Upper lobe of left lung (tissue), 6 donors: ENCODE results near the gene SLC35G4. TPM values are rescaled to one million over a fixed set of nuclear protein-coding genes. Genes with fewer than 3 reads are reported as not detected.
A peak's percentile ranks its signal among the peaks of the same experiment; 100 is the strongest.

Source experiments
- ATAC-seq, 2 donors: fragments of 200-7000 bp; cut with Tn5 transposase; one replicate each; pipeline ENCODE4 v1.9.1; 2022; ENCODE audit warnings: mild to moderate bottlenecking in 2 of 2, moderate library complexity in 2 of 2; ENCODE audit not compliant: low FRiP score in 2 of 2
- DNase-seq, 2 donors: peaks; one replicate each; pipeline ENCODE4 v3.0.0-alpha.2; 2019 to 2020
- H3K27ac ChIP-seq, 4 donors: fragments of 200-600 bp; sonication (generic); one replicate each; pipeline ENCODE4 v1.5.1; 2016 to 2019
- H3K27me3 ChIP-seq, 4 donors: fragments of 200-600 bp; sonication (generic); one replicate each; pipeline ENCODE4 v1.5.1; 2017 to 2019
- H3K36me3 ChIP-seq, 4 donors: fragments of 200-600 bp; sonication (generic); one replicate each; pipeline ENCODE4 v1.5.1; 2016 to 2019
- H3K4me1 ChIP-seq, 4 donors: fragments of 200-600 bp; sonication (generic); one replicate each; pipeline ENCODE4 v1.5.1; 2018 to 2019
- H3K4me3 ChIP-seq, 4 donors: fragments of 200-600 bp; sonication (generic); one replicate each; pipeline ENCODE4 v1.5.1; 2017 to 2019; ENCODE audit warnings: mild to moderate bottlenecking in 2 of 4, moderate library complexity in 1 of 4
- H3K9me3 ChIP-seq, 4 donors: fragments of 200-600 bp; sonication (generic); one replicate each; pipeline ENCODE4 v1.5.1; 2018 to 2019
- EP300 ChIP-seq, 4 donors: sonication (generic); formaldehyde crosslinking; IDR thresholded peaks; one replicate each; pipeline ENCODE4 v1.5.1; 2017; ENCODE audit warnings: antibody characterized with exemption in 4 of 4, control low read depth in 2 of 4
- POLR2A ChIP-seq, 4 donors: fragments of 450-650 bp; IDR thresholded peaks; one replicate each; pipeline ENCODE4 v1.5.1; 2016 to 2017; ENCODE audit warnings: antibody characterized with exemption in 4 of 4, mild to moderate bottlenecking in 2 of 4
- POLR2AphosphoS5 ChIP-seq, 2 donors: sonication (generic); formaldehyde crosslinking; IDR thresholded peaks; one replicate each; pipeline ENCODE4 v1.5.1; 2017; ENCODE audit warnings: antibody characterized with exemption in 2 of 2
- WGBS, 2 donors: methylation state at CpG; one replicate each; pipeline ENCODE4 v1.1.5; 2017 to 2018; 5-methylcytosine and 5-hydroxymethylcytosine counted together
- total RNA-seq, 6 donors: library from RNA; depleted of rRNA in 4 of 6; stranded (reverse); fragments of >200 nt in 4 of 6; gene quantifications; one replicate each; pipeline versions ENCODE4 v1.1.0 to v1.2.1, GENCODE V29; 2016 to 2021
- TF ChIP-seq, protein P1 (sequence below), 6 experiments: fragments of 450-650 bp in 4 of 6; fragments of 200-600 bp in 2 of 6; sonication (generic) in 2 of 6; IDR thresholded peaks; one replicate each; pipeline ENCODE4 v1.5.1; 2016 to 2019; ENCODE audit warnings: antibody characterized with exemption in 6 of 6
- donor health status: DM: no; HTN: no; CAD: no; lungs with moderate emphysema.
- donor health status: DM: no; HTN: yes; CAD: no; lungs with severe emphysema.

SLC35G4 gene
- total RNA-seq, 6 donors from 2014 or later, result not detected

DNA sequence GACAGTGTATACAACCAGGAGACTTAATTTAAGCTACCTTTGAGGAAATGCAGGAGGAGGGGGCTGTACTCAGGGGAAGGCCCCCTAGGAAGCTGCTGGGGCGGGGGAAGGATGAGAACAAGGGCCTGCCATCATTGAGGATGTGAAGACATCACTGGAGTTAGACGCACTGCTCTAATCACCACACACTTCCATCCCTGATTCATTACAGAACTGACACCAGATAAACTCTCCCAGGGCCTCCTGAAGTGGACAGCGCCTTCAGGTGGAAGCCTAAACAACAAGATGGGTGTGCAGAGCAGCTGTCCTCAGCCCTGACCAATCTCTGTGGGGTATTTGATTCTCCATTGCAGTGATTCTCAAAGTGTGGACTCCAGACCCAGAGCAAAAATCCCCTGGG lies 30.6 kb upstream of the SLC35G4 start:
- Histone ChIP-seq H3K9me3 (no peaks in the 10 kb centered on the region), H3K27me3 (no peaks in the 10 kb centered on the region), H3K4me3 (no peak overlapping the region), H3K36me3 (no peaks in the 10 kb centered on the region), H3K27ac (no peak overlapping the region), H3K4me1 (no peaks in the 10 kb centered on the region)
- TF ChIP-seq EP300 (IDR thresholded peaks at IDR 0.05) (no peak), POLR2A (IDR thresholded peaks at IDR 0.05) (no peak), POLR2AphosphoS5 (IDR thresholded peaks at IDR 0.05) (no peak)
- TF ChIP-seq, protein P1, sequence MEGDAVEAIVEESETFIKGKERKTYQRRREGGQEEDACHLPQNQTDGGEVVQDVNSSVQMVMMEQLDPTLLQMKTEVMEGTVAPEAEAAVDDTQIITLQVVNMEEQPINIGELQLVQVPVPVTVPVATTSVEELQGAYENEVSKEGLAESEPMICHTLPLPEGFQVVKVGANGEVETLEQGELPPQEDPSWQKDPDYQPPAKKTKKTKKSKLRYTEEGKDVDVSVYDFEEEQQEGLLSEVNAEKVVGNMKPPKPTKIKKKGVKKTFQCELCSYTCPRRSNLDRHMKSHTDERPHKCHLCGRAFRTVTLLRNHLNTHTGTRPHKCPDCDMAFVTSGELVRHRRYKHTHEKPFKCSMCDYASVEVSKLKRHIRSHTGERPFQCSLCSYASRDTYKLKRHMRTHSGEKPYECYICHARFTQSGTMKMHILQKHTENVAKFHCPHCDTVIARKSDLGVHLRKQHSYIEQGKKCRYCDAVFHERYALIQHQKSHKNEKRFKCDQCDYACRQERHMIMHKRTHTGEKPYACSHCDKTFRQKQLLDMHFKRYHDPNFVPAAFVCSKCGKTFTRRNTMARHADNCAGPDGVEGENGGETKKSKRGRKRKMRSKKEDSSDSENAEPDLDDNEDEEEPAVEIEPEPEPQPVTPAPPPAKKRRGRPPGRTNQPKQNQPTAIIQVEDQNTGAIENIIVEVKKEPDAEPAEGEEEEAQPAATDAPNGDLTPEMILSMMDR (IDR thresholded peaks at IDR 0.05), result no peak
- DNase-seq, result no peak
- 77 to 86% methylated on average over 3 of the region's 3 CpGs for WGBS, 2 donors
- ATAC-seq, result no peak

DNA sequence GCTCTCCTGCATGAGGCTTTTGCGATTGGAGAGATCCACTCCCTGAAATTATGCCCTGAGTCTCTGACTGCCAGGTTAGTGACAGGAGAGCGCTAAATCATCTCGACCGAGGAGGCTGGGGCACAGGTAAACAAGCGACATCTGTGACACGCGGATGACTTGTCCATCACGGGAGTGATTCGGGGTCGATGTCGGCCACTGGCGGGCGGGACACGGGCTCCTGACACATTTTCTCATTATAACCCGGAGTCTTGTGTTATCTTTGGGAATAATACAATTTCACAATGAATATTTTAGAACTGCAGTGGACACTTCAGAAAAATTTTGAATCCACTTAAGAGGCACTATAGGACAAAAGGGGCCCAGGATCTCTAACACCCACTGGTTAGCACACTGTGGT lies 29.5 kb upstream of the SLC35G4 start:
- Histone ChIP-seq H3K4me3 (no peak overlapping the region), H3K27ac (no peak overlapping the region), H3K27me3 (no peaks in the 10 kb centered on the region), H3K36me3 (no peaks in the 10 kb centered on the region), H3K4me1 (no peaks in the 10 kb centered on the region), H3K9me3 (no peaks in the 10 kb centered on the region)
- ATAC-seq (no peak), DNase-seq (peak in 1 of 2 donors; percentile 73)
- WGBS, 2 donors, result 87 to 94% methylated on average over 13 to 15 of the region's 15 CpGs
- TF ChIP-seq, protein P1 (IDR thresholded peaks at IDR 0.05), result no peak
- TF ChIP-seq POLR2AphosphoS5 (IDR thresholded peaks at IDR 0.05) (no peak), EP300 (IDR thresholded peaks at IDR 0.05) (no peak), POLR2A (IDR thresholded peaks at IDR 0.05) (no peak)

DNA sequence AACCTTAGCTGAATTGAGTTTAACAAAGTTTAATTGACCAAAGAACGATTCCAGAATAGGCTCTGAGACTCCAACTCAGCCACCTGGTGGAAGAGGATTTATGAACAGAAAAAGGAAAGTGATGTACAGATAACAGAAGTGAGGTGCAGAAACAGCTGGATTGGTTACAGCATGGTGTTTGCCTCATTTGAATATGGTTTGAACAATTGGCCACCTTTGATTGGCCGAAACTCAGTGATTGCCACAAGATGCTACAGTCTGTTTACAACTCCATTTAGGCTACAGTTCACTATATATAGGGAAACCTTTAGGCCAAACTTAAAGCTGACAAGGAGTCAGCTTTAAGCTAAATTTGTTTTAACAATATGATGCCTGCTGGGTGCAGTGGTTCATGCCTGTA lies 28.1 kb upstream of the SLC35G4 start:
- ATAC-seq, result no peak

DNA sequence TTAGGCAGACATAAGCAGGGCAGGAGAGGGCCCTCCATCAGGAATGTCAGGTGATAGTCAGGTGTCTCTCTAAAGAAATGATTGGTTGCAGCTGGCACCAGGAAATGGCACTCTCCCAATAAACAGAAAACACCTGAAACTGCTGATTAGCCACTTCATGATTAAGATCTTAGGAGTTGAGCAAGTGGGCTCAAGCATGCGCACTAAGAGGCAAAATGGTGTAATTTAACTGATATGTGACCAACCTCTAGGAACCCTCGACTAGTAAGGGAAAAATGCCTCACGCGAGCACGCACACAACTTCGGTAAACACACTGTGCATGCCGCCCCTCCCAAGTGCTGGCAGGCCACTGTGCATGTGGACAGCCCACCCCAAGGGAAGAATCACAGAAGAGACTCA lies 23.8 kb upstream of the SLC35G4 start:
- ATAC-seq (no peak), DNase-seq (no peak)
- no peaks in the 10 kb centered on the region for H3K27me3 ChIP-seq
- H3K27ac ChIP-seq, result no peak overlapping the region
- TF ChIP-seq POLR2A (IDR thresholded peaks at IDR 0.05) (no peak), EP300 (IDR thresholded peaks at IDR 0.05) (no peak), POLR2AphosphoS5 (IDR thresholded peaks at IDR 0.05) (no peak)
- TF ChIP-seq, protein P1 (IDR thresholded peaks at IDR 0.05), result no peak
- no peaks in the 10 kb centered on the region for H3K36me3 ChIP-seq
- no peak overlapping the region for H3K4me3 ChIP-seq
- 71 to 75% methylated on average over 7 of the region's 7 CpGs for WGBS, 2 donors
- H3K9me3 ChIP-seq, result no peaks in the 10 kb centered on the region
- H3K4me1 ChIP-seq, result peaks cover 0 to 9% (median 2%) of the 10 kb centered on the region in 4 donors

More for the DNA sequence above, 28.1 kb upstream of the SLC35G4 start:
- Histone ChIP-seq H3K27ac (no peak overlapping the region), H3K4me3 (no peak overlapping the region), H3K36me3 (no peaks in the 10 kb centered on the region), H3K9me3 (no peaks in the 10 kb centered on the region), H3K27me3 (no peaks in the 10 kb centered on the region), H3K4me1 (peaks cover 0 to 8% (median 2%) of the 10 kb centered on the region in 4 donors)
- TF ChIP-seq POLR2A (IDR thresholded peaks at IDR 0.05) (no peak), EP300 (IDR thresholded peaks at IDR 0.05) (no peak), POLR2AphosphoS5 (IDR thresholded peaks at IDR 0.05) (no peak)
- TF ChIP-seq, protein P1 (IDR thresholded peaks at IDR 0.05), result no peak
- no peak for DNase-seq
- WGBS, 2 donors, result 68 to 75% methylated on average over 2 of the region's 2 CpGs

DNA sequence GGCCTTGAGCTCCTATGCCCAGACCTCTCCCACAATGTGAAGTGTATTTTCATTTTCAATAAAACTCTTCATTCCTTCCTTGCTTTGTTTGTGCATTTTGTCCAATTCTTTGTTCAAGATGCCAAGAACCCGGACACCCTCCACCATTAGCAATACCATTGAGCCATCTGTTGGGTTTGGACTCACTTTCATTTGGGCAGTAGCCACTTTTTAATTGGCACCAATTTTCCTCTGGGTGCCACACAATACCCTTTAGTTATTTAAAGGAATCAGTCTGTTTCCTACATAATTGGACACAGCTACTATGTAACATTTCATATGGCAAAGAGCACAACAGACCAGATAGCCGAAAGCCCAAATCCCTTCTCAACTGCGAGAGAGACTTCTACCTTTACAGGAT lies 22.5 kb upstream of the SLC35G4 start:
- 85 to 88% methylated on average over 3 of the region's 3 CpGs for WGBS, 2 donors
- Histone ChIP-seq H3K4me3 (no peak overlapping the region), H3K27me3 (no peaks in the 10 kb centered on the region), H3K36me3 (no peaks in the 10 kb centered on the region), H3K4me1 (peaks cover 0 to 9% (median 2%) of the 10 kb centered on the region in 4 donors), H3K27ac (no peak overlapping the region), H3K9me3 (no peaks in the 10 kb centered on the region)
- TF ChIP-seq, protein P1 (IDR thresholded peaks at IDR 0.05), result no peak
- TF ChIP-seq POLR2A (IDR thresholded peaks at IDR 0.05) (no peak), POLR2AphosphoS5 (IDR thresholded peaks at IDR 0.05) (no peak), EP300 (IDR thresholded peaks at IDR 0.05) (no peak)
- no peak for ATAC-seq
- no peak for DNase-seq
